Breast epithelium (tissue), 4 donors: ENCODE results near the gene TSPO. TPM values are rescaled to one million over a fixed set of nuclear protein-coding genes. Genes with fewer than 3 reads are reported as not detected.
A peak's percentile ranks its signal among the peaks of the same experiment; 100 is the strongest.

Experiments
- DNase-seq, 2 donors: peaks; one replicate each; pipeline ENCODE4 v3.0.0-alpha.2; 2019; ENCODE audit warnings: low spot score in 2 of 2
- H3K27ac ChIP-seq, 2 donors: fragments of 200-600 bp; sonication (generic) in 1 of 2; one replicate each; pipeline ENCODE4 v1.5.1; 2016 to 2019; ENCODE audit warnings: mild to moderate bottlenecking in 1 of 2
- H3K27me3 ChIP-seq, 2 donors: fragments of 200-600 bp; sonication (generic) in 1 of 2; one replicate each; pipeline versions ENCODE4 v1.5.1 to v1.6.0; 2017 to 2019; ENCODE audit warnings: control low read depth in 1 of 2, mild to moderate bottlenecking in 1 of 2
- H3K36me3 ChIP-seq: fragments of 200-600 bp; one replicate; pipeline ENCODE4 v1.5.1; 2019
- H3K4me1 ChIP-seq, 2 donors: fragments of 200-600 bp; sonication (generic); one replicate each; pipeline ENCODE4 v1.5.1; 2016 to 2019; ENCODE audit warnings: control low read depth in 1 of 2
- H3K4me3 ChIP-seq, 3 donors: fragments of 200-600 bp; sonication (generic); 1 replicate in 2 of 3; 2 replicates in 1 of 3; pipeline ENCODE4 v1.5.1; 2016 to 2019; ENCODE audit warnings: mild to moderate bottlenecking in 3 of 3, moderate library complexity in 2 of 3
- H3K9me3 ChIP-seq, 2 donors: fragments of 200-600 bp; sonication (generic) in 1 of 2; one replicate each; pipeline ENCODE4 v1.5.1; 2016 to 2019; ENCODE audit warnings: control low read depth in 1 of 2
- CTCF ChIP-seq, 3 donors: fragments of 450-650 bp; IDR thresholded peaks; one replicate each; pipeline ENCODE4 v1.5.1; 2016 to 2017; ENCODE audit warnings: antibody characterized with exemption in 3 of 3, mild to moderate bottlenecking in 3 of 3, moderate library complexity in 3 of 3
- POLR2A ChIP-seq: fragments of 450-650 bp; IDR thresholded peaks from one replicate; pipeline ENCODE4 v1.6.1; 2016; ENCODE audit warnings: antibody characterized with exemption, mild to moderate bottlenecking, moderate library complexity
- POLR2AphosphoS5 ChIP-seq, 3 donors: sonication (generic); formaldehyde crosslinking; IDR thresholded peaks; one replicate each; pipeline ENCODE4 v1.6.1; 2017; ENCODE audit warnings: antibody characterized with exemption in 3 of 3
- intact Hi-C: fragments of 100-400 bp; cut with DNase I; formaldehyde crosslinking; loops from one replicate; pipeline ENCODE4 v1.15.1; 2023; ENCODE audit warnings: low total_unique reads
- total RNA-seq, 3 donors: library from RNA; depleted of rRNA; stranded (reverse); fragments of >200 nt; gene quantifications; one replicate each; pipeline ENCODE4 v1.1.0, GENCODE V29; 2016

Gene TSPO
- total RNA-seq, 3 donors from 2014 or later = 250 to 468 (median 284) TPM

DNA sequence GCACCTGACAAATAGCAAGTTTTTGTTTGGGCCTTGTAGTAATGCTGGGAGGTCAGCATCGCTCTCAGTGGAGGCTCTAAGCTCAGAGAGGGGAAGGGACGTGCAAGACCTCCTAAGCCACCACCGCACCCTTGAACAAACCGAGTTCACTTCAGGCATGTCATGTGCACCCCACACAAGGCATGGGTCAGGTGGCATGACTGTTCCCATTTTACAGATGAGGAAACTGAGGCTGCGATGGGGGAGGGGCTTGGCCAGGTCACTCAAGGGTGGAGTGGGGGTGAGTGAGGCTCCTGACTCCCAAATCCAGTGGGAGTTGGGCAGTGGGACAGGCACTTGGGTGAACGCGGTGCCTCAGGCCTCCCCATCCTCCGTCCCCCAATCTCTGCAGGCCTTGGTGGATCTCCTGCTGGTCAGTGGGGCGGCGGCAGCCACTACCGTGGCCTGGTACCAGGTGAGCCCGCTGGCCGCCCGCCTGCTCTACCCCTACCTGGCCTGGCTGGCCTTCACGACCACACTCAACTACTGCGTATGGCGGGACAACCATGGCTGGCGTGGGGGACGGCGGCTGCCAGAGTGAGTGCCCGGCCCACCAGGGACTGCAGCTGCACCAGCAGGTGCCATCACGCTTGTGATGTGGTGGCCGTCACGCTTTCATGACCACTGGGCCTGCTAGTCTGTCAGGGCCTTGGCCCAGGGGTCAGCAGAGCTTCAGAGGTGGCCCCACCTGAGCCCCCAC, 11.2 kb downstream of the TSPO start:
- TF ChIP-seq CTCF (IDR thresholded peaks at IDR 0.05) (no peak), POLR2A (no peak), POLR2AphosphoS5 (IDR thresholded peaks at IDR 0.05) (no peak)
- Histone ChIP-seq H3K27ac (no peak overlapping the region), H3K4me3 (no peak overlapping the region), H3K36me3 (no peaks in the 10 kb centered on the region), H3K27me3 (no peaks in the 10 kb centered on the region), H3K4me1 (peaks cover 0 to 9% of the 10 kb centered on the region in 2 donors), H3K9me3 (no peaks in the 10 kb centered on the region)
- intact Hi-C loops = no loop called here
- no peak for DNase-seq

- intact Hi-C loops = no loop called here
- Histone ChIP-seq H3K27me3 (no peaks in the 10 kb centered on the region), H3K4me3 (no peak overlapping the region), H3K9me3 (no peaks in the 10 kb centered on the region), H3K36me3 (no peaks in the 10 kb centered on the region), H3K27ac (peak overlapping the region; percentile 60 to 75), H3K4me1 (peaks cover 0 to 9% of the 10 kb centered on the region in 2 donors)
- TF ChIP-seq POLR2AphosphoS5 (IDR thresholded peaks at IDR 0.05) (no peak), POLR2A (no peak), CTCF (IDR thresholded peaks at IDR 0.05) (no peak)
- DNase-seq = no peak
Measured at GRCh38 chr22:43163241-43163795, 12.0 kb downstream of the TSPO start.

GRCh38 chr22:43164636-43165035, 13.3 kb downstream of the TSPO start:
- no peaks in the 10 kb centered on the region for H3K9me3 ChIP-seq
- DNase-seq = no peak
- no peak for TF ChIP-seq POLR2A
- no peak for TF ChIP-seq POLR2AphosphoS5 (IDR thresholded peaks at IDR 0.05)
- no peak for TF ChIP-seq CTCF (IDR thresholded peaks at IDR 0.05)
- H3K27ac ChIP-seq = peak overlapping the region in 1 of 2 donors; percentile 75
- no peak overlapping the region for H3K4me3 ChIP-seq
- intact Hi-C loops = loop anchor here (5.0 kb wide), 1 partner anchor 1687 kb away; no protein-coding TSS in a partner anchor
- peaks cover 0 to 9% of the 10 kb centered on the region in 2 donors for H3K4me1 ChIP-seq
- H3K27me3 ChIP-seq = no peaks in the 10 kb centered on the region
- H3K36me3 ChIP-seq = no peaks in the 10 kb centered on the region

DNA sequence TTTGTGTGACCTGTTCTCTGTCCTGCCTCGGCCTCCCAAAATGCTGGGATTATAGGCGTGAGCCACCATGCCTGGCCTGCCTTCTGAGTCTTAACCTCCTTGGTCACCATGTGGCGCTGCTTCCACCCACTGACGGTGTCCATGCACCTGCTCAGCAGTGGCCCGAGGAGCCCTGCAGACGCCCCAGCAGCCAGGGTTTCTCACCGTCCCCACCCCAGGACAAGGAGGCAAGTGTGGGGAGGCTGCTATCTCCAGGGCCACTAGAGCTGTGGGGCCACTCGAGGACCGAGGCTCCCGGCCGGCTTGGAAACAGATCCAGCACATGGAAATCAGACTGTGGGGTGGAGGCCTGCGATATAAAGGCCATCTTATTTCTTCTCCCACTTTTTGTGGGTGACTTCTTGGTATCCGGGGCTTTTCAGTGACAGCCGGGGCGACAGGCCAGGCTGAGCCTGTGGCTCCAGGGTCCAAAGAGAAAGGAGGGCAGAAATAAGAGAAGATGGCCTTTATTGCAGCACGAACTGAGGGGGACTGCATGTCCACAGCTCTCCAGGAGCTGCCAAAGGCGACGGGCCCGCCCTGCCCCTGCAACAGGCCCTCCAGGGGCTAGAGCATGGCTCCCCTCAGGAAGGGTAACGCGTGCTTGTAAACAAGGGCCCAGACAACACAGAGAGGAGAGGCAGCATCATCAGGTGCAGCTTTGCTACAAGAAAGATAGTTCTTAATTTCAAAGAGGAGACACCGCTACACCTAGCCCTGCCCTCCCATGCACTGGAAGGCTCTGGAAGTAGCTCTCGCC, 15.0 kb downstream of the TSPO start:
- intact Hi-C loops = loop anchor here (5.0 kb wide), 1 partner anchor 1689 kb away; no protein-coding TSS in a partner anchor
- H3K27me3 ChIP-seq = no peaks in the 10 kb centered on the region
- H3K4me3 ChIP-seq = no peak overlapping the region
- H3K9me3 ChIP-seq = no peaks in the 10 kb centered on the region
- H3K4me1 ChIP-seq = peaks cover 0 to 9% of the 10 kb centered on the region in 2 donors
- H3K36me3 ChIP-seq = no peaks in the 10 kb centered on the region
- H3K27ac ChIP-seq = no peak overlapping the region
- no peak for DNase-seq
- TF ChIP-seq POLR2AphosphoS5 (IDR thresholded peaks at IDR 0.05) (no peak), POLR2A (no peak), CTCF (IDR thresholded peaks at IDR 0.05) (no peak)
